GM12874 (cell line): ENCODE results near the gene CTIF.

Experiments
- CTCF ChIP-seq: IDR thresholded peaks from 2 replicates; pipeline ENCODE4 v1.5.1; 2011; ENCODE audit warnings: low read depth, mild to moderate bottlenecking, control low read depth, low read length, moderate library complexity; ENCODE audit not compliant: insufficient read depth

The CTIF gene

GRCh38 chr18:48838921-48839818 is 300.3 kb downstream of the CTIF start:
- no peak for TF ChIP-seq CTCF

GRCh38 chr18:48839819-48840490 is 301.1 kb downstream of the CTIF start:
- no peak for TF ChIP-seq CTCF

- no peak for TF ChIP-seq CTCF
Observed at GRCh38 chr18:48840491-48840877, 301.7 kb downstream of the CTIF start.

GRCh38 chr18:48841381-48842258 is 302.8 kb downstream of the CTIF start:
- no peak for TF ChIP-seq CTCF

- no peak for TF ChIP-seq CTCF
Observed at GRCh38 chr18:48842259-48843061, 303.6 kb downstream of the CTIF start.

GRCh38 chr18:48843162-48843561 is 304.3 kb downstream of the CTIF start:
- no peak for TF ChIP-seq CTCF
